ENCODE measurements around the gene SDHD.

DNA sequence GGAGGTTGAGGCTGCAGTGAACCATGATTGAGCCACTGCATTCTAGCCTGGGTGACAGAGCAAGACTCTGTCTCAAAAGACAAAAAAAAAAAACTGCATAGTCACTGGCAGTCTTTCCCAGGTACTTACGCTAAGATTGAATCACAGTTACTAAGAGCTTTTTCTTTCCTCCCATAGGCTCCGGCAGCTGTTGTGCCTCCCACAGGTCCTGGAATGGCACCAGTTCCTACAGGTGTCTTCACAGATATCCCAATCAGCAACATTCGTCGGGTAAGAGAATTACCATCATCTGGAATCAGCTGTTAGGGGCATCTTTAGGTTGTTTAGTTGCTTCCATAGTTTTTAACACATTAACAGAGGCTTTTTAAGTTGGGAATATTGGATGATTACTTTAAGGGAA is 41.7 kb upstream of the SDHD start:
- TF ChIP-seq, protein P1, sequence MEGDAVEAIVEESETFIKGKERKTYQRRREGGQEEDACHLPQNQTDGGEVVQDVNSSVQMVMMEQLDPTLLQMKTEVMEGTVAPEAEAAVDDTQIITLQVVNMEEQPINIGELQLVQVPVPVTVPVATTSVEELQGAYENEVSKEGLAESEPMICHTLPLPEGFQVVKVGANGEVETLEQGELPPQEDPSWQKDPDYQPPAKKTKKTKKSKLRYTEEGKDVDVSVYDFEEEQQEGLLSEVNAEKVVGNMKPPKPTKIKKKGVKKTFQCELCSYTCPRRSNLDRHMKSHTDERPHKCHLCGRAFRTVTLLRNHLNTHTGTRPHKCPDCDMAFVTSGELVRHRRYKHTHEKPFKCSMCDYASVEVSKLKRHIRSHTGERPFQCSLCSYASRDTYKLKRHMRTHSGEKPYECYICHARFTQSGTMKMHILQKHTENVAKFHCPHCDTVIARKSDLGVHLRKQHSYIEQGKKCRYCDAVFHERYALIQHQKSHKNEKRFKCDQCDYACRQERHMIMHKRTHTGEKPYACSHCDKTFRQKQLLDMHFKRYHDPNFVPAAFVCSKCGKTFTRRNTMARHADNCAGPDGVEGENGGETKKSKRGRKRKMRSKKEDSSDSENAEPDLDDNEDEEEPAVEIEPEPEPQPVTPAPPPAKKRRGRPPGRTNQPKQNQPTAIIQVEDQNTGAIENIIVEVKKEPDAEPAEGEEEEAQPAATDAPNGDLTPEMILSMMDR (IDR thresholded peaks at IDR 0.05): no peak
- no peak for TF ChIP-seq POLR2A (IDR thresholded peaks at IDR 0.05)
- TF ChIP-seq POLR2AphosphoS5 (IDR thresholded peaks at IDR 0.05): no peak
- no peak for TF ChIP-seq EP300 (IDR thresholded peaks at IDR 0.05)
